Measurements from ENCODE around the gene SEPTIN8.

The SEPTIN8 gene

GRCh38 chr5:132767150-132767549 is 9.9 kb downstream of the SEPTIN8 start:
- Histone ChIP-seq H3K79me2 (ENCODE audit: insufficient read depth, low read length) (no peaks in the 10 kb centered on the region), H3K4me3 (ENCODE audit: low read length, poor library complexity, severe bottlenecking) (no peak overlapping the region), H3K36me3 (ENCODE audit: insufficient read depth, low read length) (no peaks in the 10 kb centered on the region), H3K9me3 (ENCODE audit: insufficient read depth, low read depth, low read length) (no peaks in the 10 kb centered on the region), H3F3A (ENCODE audit: low read depth) (no peaks in the 10 kb centered on the region), H3K27me3 (ENCODE audit: insufficient read depth, low read length, poor library complexity, severe bottlenecking) (no peaks in the 10 kb centered on the region), H3K9me2 (replicated peaks; ENCODE audit: low read depth, low read length) (no peaks in the 10 kb centered on the region), H3K4me1 (ENCODE audit: insufficient read depth, low read length, poor library complexity, severe bottlenecking) (no peaks in the 10 kb centered on the region), H3K4me2 (ENCODE audit: low read depth, low read length, poor library complexity, severe bottlenecking) (no peak overlapping the region), H3K9ac (ENCODE audit: low read depth, low read length, poor library complexity, severe bottlenecking) (no peak overlapping the region), H2AFZ (ENCODE audit: low read length) (no peak overlapping the region), H4K20me1 (ENCODE audit: insufficient read depth, low read length, poor library complexity, severe bottlenecking) (no peaks in the 10 kb centered on the region)
- TF ChIP-seq EZH2phosphoT487 (IDR thresholded peaks at IDR 0.05; ENCODE audit: borderline replicate concordance) (no peak), CTCF (conservative IDR thresholded peaks at IDR 0.05; ENCODE audit: low read length) (no peak)

- H4K20me1 ChIP-seq (ENCODE audit: insufficient read depth, low read length, poor library complexity, severe bottlenecking) = no peaks in the 10 kb centered on the region
- TF ChIP-seq CTCF (conservative IDR thresholded peaks at IDR 0.05; ENCODE audit: low read length) (no peak), EZH2phosphoT487 (IDR thresholded peaks at IDR 0.05; ENCODE audit: borderline replicate concordance) (no peak)
These were observed 10.3 kb downstream of the SEPTIN8 start for GRCh38 chr5:132766806-132767055.

GRCh38 chr5:132766020-132766805 is 10.8 kb downstream of the SEPTIN8 start:
- Histone ChIP-seq H3K4me1 (ENCODE audit: insufficient read depth, low read length, poor library complexity, severe bottlenecking) (no peaks in the 10 kb centered on the region), H3K79me2 (ENCODE audit: insufficient read depth, low read length) (no peaks in the 10 kb centered on the region), H3K9ac (ENCODE audit: low read depth, low read length, poor library complexity, severe bottlenecking) (no peak overlapping the region), H3K36me3 (ENCODE audit: insufficient read depth, low read length) (no peaks in the 10 kb centered on the region), H3F3A (ENCODE audit: low read depth) (no peaks in the 10 kb centered on the region), H4K20me1 (ENCODE audit: insufficient read depth, low read length, poor library complexity, severe bottlenecking) (no peaks in the 10 kb centered on the region), H3K9me2 (replicated peaks; ENCODE audit: low read depth, low read length) (no peaks in the 10 kb centered on the region), H3K9me3 (ENCODE audit: insufficient read depth, low read depth, low read length) (no peaks in the 10 kb centered on the region), H3K4me2 (ENCODE audit: low read depth, low read length, poor library complexity, severe bottlenecking) (no peak overlapping the region), H3K27me3 (ENCODE audit: insufficient read depth, low read length, poor library complexity, severe bottlenecking) (no peaks in the 10 kb centered on the region), H2AFZ (ENCODE audit: low read length) (no peak overlapping the region), H3K4me3 (ENCODE audit: low read length, poor library complexity, severe bottlenecking) (no peak overlapping the region)
- TF ChIP-seq CTCF (conservative IDR thresholded peaks at IDR 0.05; ENCODE audit: low read length) (no peak), EZH2phosphoT487 (IDR thresholded peaks at IDR 0.05; ENCODE audit: borderline replicate concordance) (no peak)

More at GRCh38 chr5:132766806-132767055, 10.3 kb downstream of the SEPTIN8 start:
- Histone ChIP-seq H3F3A (ENCODE audit: low read depth) (no peaks in the 10 kb centered on the region), H3K36me3 (ENCODE audit: insufficient read depth, low read length) (no peaks in the 10 kb centered on the region), H3K9ac (ENCODE audit: low read depth, low read length, poor library complexity, severe bottlenecking) (no peak overlapping the region), H3K27me3 (ENCODE audit: insufficient read depth, low read length, poor library complexity, severe bottlenecking) (no peaks in the 10 kb centered on the region), H3K9me2 (replicated peaks; ENCODE audit: low read depth, low read length) (no peaks in the 10 kb centered on the region), H3K9me3 (ENCODE audit: insufficient read depth, low read depth, low read length) (no peaks in the 10 kb centered on the region), H3K4me3 (ENCODE audit: low read length, poor library complexity, severe bottlenecking) (no peak overlapping the region), H3K79me2 (ENCODE audit: insufficient read depth, low read length) (no peaks in the 10 kb centered on the region), H2AFZ (ENCODE audit: low read length) (no peak overlapping the region), H3K4me2 (ENCODE audit: low read depth, low read length, poor library complexity, severe bottlenecking) (no peak overlapping the region), H3K4me1 (ENCODE audit: insufficient read depth, low read length, poor library complexity, severe bottlenecking) (no peaks in the 10 kb centered on the region)
